Measurements from ENCODE around the gene KRTAP9-1. TPM values are rescaled to one million over a fixed set of nuclear protein-coding genes. Genes with fewer than 3 reads are reported as not detected.

The KRTAP9-1 gene
- total RNA-seq, 1 donor from 2014 or later = not detected

Other genes starting within 250 kb of the KRTAP9-1 start
- not detected for gene KRT39, start 222.9 kb upstream of the KRTAP9-1 start, total RNA-seq
- gene KRT40, start 205.6 kb upstream of the KRTAP9-1 start, total RNA-seq = not detected
- gene KRTAP3-3, start 195.7 kb upstream of the KRTAP9-1 start, total RNA-seq = not detected
- gene KRTAP3-2, start 190.0 kb upstream of the KRTAP9-1 start, total RNA-seq = not detected
- not detected for gene KRTAP3-1, start 180.8 kb upstream of the KRTAP9-1 start, total RNA-seq
- gene KRTAP1-5, start 162.7 kb upstream of the KRTAP9-1 start, total RNA-seq = not detected
- not detected for gene KRTAP1-4, start 159.7 kb upstream of the KRTAP9-1 start, total RNA-seq
- gene KRTAP1-3, start 155.0 kb upstream of the KRTAP9-1 start, total RNA-seq = not detected
- not detected for gene KRTAP1-1, start 148.4 kb upstream of the KRTAP9-1 start, total RNA-seq
- not detected for gene KRTAP2-1, start 142.6 kb upstream of the KRTAP9-1 start, total RNA-seq
- gene KRTAP2-2, start 134.7 kb upstream of the KRTAP9-1 start, total RNA-seq = not detected
- gene KRTAP2-3, start 129.8 kb upstream of the KRTAP9-1 start, total RNA-seq = not detected
- not detected for gene KRTAP2-4, start 124.0 kb upstream of the KRTAP9-1 start, total RNA-seq
- not detected for gene KRTAP4-7, start 105.7 kb upstream of the KRTAP9-1 start, total RNA-seq
- gene KRTAP4-8, start 91.7 kb upstream of the KRTAP9-1 start, total RNA-seq = not detected
- not detected for gene KRTAP4-16, start 87.7 kb upstream of the KRTAP9-1 start, total RNA-seq
- gene KRTAP4-9, start 84.5 kb upstream of the KRTAP9-1 start, total RNA-seq = not detected
- gene KRTAP4-11, start 71.5 kb upstream of the KRTAP9-1 start, total RNA-seq = not detected
- not detected for gene KRTAP4-12, start 65.7 kb upstream of the KRTAP9-1 start, total RNA-seq
- gene KRTAP4-6, start 49.3 kb upstream of the KRTAP9-1 start, total RNA-seq = not detected
- gene KRTAP4-5, start 40.1 kb upstream of the KRTAP9-1 start, total RNA-seq = not detected
- not detected for gene KRTAP4-4, start 29.1 kb upstream of the KRTAP9-1 start, total RNA-seq
- gene KRTAP4-3, start 21.7 kb upstream of the KRTAP9-1 start, total RNA-seq = not detected
- not detected for gene KRTAP4-2, start 11.7 kb upstream of the KRTAP9-1 start, total RNA-seq
- gene KRTAP4-1, start 5.0 kb upstream of the KRTAP9-1 start, total RNA-seq = not detected
- not detected for gene KRTAP9-2, start 36.8 kb downstream of the KRTAP9-1 start, total RNA-seq
- gene KRTAP9-3, start 42.6 kb downstream of the KRTAP9-1 start, total RNA-seq = not detected
- not detected for gene KRTAP9-8, start 48.1 kb downstream of the KRTAP9-1 start, total RNA-seq
- not detected for gene KRTAP9-4, start 59.8 kb downstream of the KRTAP9-1 start, total RNA-seq
- not detected for gene KRTAP9-9, start 65.5 kb downstream of the KRTAP9-1 start, total RNA-seq
- gene KRTAP9-6, start 75.5 kb downstream of the KRTAP9-1 start, total RNA-seq = not detected
- not detected for gene KRTAP9-7, start 85.8 kb downstream of the KRTAP9-1 start, total RNA-seq
- gene KRTAP29-1, start 113.0 kb downstream of the KRTAP9-1 start, total RNA-seq = not detected
- not detected for gene KRTAP16-1, start 119.4 kb downstream of the KRTAP9-1 start, total RNA-seq
- not detected for gene KRTAP17-1, start 125.8 kb downstream of the KRTAP9-1 start, total RNA-seq
- not detected for gene KRT33A, start 160.9 kb downstream of the KRTAP9-1 start, total RNA-seq
- gene KRT33B, start 179.9 kb downstream of the KRTAP9-1 start, total RNA-seq = not detected
- gene KRT34, start 192.4 kb downstream of the KRTAP9-1 start, total RNA-seq = not detected
- not detected for gene KRT31, start 207.7 kb downstream of the KRTAP9-1 start, total RNA-seq
- not detected for gene KRT37, start 234.7 kb downstream of the KRTAP9-1 start, total RNA-seq

All from left lobe of liver (tissue), 1 donor.